Stimulated activated naive CD8-positive, alpha-beta T cell treated with anti-CD3 and anti-CD28 coated beads, Interleukin-15, Interleukin-2, amounts not matched to agents 100 U/mL and 50 U/mL, for 24 hours (primary cell): ENCODE data around the gene TMEM158.

Experiments used
- ATAC-seq: fragments of 150-1000 bp; cut with Tn5 transposase; one replicate; pipeline ENCODE4 v1.10.0; 2021
- DNase-seq: peaks from one replicate; pipeline ENCODE4 v3.0.0; 2021

The TMEM158 gene

DNA sequence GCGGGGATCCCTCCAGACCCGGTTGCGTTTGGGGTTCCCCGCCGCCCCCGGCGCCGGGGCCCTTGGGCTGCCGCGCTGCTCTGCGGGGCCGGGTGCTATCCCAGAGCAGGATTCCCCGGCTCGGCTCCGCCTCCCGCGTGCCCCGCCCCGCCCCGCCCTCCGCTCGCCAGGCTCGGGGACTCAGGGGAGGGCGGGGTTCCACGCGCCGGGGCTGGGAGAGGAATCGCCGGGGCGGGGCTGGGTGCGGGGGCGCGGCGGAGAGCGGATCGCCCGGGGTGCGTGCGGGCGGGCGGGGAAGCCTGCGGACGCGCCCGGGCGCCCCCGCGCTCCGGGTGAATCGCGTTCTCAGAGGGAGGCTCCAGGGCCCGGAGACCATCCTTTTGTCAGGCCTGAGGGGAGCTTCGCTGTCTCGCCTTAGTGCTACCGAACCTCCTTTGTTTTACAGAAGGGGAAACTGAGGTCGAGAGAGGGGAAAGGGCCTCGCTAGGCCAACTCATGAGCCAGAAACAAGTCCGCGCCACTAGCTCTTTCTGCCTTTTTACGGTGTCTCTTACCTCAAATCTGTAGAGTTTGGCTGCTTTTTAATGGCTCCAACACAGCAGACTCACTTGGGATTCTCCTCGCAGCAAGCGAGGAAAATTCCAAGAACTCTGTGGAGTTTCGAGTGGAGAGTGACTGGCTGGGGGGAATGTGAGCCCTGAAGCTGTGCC lies at the start of gene TMEM158:
Gene TMEM158 (minus strand): TSS at position 82 of the 710 bp plus-strand sequence. CDS start 260 bp downstream, outside the sequence.
- ATAC-seq = peak; percentile 87
- peak; percentile 83 for DNase-seq

DNA sequence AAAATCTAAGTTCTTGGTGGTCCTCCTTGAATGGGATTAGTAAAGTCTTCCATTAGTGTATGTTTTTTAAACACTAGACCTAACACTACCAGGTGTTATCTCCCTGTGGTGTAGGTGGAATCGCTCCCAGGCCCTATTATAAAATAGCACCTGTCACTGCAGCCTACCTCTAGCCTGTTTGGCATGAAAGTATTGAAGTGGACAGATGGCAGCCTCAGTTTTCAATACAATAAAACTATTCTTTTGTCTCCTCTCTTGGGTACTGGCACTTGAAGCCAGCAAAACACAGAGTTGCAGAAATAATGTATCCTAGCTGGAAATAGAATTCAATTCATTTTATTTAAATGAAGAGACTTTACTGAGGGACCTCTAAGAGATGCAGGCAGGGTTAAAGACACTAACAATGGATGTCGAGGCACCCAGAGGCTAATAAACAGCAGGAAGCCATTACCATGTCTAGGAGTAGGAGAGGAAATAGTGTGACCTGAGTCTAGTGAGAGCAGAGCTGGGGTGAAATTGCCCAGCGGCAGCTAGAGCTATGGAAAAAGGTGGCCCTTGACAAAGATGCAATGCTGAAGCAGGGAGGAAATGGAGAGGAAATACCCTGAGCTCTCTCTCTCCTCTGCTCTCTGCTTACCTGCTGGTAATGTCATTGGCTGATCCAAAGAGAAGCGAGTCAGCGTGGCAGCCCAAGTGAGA lies 49.1 kb upstream of the TMEM158 start:
- DNase-seq (no peak), ATAC-seq (no peak)

DNA sequence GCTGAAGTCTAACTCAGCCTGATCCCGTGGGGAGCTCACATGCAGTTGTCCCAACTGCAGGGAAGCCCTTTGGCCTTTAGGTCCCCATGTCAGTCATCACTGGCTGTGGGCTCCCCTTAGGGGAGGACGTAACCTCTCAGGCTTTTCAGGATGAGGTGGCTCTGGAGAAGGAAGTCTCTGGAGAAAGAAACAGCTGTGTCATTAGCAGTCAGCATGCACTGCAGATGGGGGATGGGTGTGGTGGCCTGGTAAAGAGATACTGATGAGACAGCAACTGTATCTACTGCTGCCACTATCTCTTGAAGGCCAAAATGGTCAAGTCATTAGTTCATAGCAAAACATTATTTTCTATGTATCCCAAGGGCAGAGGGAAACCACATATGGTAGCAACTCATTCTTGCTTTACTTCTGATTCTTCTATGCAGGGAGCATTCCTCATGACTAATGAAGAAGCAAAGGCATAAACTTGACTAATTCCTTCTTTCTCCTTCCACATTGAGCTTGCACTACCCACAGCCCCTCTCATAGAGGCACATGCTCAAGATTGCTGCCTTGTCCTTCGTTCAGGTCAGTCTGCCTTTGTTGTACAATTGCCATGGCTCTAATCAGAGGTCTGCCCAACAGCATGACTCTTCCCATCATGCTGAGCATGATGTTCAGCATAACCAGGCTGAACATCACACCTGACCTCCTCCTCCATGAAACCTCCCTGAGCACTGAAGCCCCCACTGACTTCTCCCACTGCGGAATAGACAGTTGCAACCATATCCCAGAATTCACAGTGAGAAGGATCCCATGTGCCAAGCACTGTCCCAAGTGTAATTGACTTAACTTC lies 47.8 kb upstream of the TMEM158 start:
- DNase-seq (no peak), ATAC-seq (no peak)

- no peak for DNase-seq
- ATAC-seq = no peak
Observed at GRCh38 chr3:45272828-45273470, 46.9 kb upstream of the TMEM158 start.

DNA sequence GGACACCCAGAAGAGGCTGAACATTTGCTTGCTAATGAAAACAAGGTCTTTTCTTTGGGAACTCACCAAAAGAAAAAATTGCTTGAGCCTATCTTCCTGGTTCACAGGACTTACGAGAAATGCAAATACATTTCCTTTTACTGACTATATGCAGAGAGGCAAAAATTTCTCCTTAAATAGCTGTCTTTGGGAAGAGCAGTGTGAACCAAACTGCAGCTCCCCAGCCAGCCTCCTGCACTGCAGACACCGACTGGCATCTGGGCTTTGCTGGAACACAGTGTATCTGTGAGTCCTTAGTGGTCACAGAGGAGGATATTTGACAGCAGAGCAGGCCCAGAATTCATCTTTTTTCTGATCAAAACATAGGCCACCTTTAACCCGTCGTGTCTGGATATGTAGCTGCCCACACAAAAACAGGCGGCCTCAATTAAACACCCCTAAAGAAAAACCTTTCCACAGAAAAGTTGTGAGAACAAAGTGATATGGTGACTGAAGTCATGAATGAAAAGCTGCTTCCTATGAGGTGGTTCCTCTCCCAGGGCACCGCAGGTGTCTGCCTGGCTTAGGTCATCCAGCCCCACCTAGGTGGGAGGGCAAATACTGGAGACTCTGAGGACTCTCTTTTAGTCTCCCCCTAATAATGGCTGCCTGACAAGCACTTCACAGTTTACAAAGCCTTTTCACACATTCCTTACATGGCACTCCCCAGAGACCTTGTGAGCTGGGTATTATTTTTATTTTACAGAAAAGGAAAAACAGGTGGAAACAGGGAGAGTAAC lies 46.1 kb upstream of the TMEM158 start:
- DNase-seq = no peak
- ATAC-seq = no peak

DNA sequence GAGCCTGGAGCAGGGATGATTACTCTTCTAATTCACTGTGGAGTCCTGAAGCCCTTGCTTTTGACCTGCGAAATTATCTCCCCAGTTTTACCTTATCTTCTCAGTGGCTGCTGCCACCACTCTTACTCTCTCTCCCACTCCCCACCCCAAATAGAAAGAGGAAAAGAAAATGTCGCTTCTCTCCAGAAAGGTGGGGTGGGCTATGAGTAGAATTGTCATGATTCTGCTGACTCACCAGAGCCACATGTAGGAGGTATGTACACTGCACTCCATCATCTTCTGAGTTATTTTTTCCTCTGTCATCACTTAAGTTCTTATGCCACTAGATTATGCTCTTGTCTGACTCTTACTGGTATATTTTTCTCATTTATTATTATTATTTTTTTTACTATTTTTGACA lies 43.9 kb upstream of the TMEM158 start:
- DNase-seq (no peak), ATAC-seq (no peak)

- DNase-seq (no peak), ATAC-seq (no peak)
Observed at GRCh38 chr3:45267097-45267496, 41.0 kb upstream of the TMEM158 start.

- DNase-seq (no peak), ATAC-seq (no peak)
Observed at GRCh38 chr3:45261333-45262110, 35.4 kb upstream of the TMEM158 start.

DNA sequence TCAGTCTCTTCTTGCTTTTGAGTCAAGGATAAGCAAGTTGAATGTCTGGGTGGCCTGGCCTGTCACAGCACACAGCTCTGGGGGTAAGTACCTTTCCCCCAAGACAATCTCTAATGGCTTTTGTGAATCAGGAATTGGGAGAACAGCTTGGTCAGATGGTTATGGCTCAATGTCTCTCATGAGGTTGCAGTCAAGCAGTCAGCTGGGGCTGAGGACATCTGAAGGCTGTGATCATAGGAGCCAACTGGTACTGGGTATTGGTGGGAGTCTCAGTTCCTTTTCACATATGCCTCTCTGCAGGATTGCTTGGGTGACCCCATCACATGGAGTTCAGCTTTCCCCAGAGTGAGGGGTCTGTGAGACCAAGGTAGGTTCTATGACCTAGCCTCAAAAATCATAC lies 33.0 kb upstream of the TMEM158 start:
- ATAC-seq (no peak), DNase-seq (no peak)

GRCh38 chr3:45258317-45258716 lies 32.2 kb upstream of the TMEM158 start:
- ATAC-seq (no peak), DNase-seq (no peak)

GRCh38 chr3:45253316-45253715 lies 27.2 kb upstream of the TMEM158 start:
- ATAC-seq (no peak), DNase-seq (no peak)

DNA sequence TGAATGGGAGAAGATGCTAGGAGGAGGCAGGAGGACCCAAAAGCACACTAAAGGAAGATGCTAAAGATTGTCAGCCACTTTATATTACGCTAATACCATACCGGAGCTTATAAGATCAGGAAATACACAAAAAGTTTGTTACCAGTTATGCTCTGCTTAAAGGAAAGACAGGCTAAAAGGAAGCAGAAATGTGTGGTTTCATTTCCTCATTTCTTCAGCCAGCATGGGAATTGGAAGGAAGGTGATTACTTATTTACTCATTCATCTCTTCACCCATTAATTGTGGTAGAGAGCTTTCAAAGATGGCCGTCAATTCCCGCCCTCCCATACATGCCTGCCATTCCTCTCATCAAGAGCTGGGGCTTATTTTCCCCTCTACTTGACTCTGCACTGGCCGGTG lies 26.7 kb upstream of the TMEM158 start:
- ATAC-seq = no peak
- no peak for DNase-seq

DNA sequence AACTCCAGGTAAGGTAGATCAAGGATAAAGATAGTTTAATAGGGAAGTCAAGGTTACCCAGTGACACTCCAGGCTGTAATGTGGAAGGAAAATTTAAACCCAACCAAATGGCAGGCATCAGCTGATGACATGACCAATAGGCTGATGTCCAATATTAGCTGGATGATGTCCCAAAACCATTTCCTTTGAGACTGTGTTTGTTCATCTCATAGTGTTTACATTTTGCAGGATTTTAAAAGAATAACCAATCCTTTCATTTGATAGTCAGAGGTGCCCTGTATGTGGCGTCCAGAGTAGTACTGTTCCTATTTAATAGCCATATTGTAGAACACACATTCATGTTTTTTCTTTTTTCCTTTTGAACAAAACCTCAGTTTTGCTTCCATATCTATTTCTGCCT lies 23.3 kb upstream of the TMEM158 start:
- DNase-seq = no peak

GRCh38 chr3:45246241-45246640 lies 20.2 kb upstream of the TMEM158 start:
- ATAC-seq (no peak), DNase-seq (no peak)

More for the DNA sequence above, 23.3 kb upstream of the TMEM158 start:
- ATAC-seq = no peak

GRCh38 chr3:45244356-45244755 lies 18.3 kb upstream of the TMEM158 start:
- ATAC-seq (no peak), DNase-seq (no peak)

DNA sequence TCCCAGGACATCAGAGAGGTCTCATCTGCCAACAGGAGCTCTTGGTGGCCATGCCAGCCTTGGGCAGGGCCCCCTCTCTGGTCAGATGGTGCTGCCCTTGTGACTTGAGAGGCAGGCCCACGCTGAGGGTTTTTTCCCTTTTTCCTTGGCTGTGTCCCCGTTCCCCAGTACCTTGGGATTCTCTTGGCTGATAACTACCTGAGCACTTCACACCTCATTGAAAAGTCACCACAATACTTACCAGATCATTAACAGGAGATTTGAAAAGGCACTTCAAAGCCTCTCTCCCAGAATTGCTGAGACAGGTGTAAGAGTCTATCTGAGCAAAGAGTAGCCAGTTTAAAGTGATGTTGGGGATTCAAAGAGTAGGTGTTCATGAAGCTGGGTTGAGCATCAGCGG lies 15.1 kb upstream of the TMEM158 start:
- ATAC-seq (no peak), DNase-seq (no peak)

GRCh38 chr3:45240292-45240691 lies 14.2 kb upstream of the TMEM158 start:
- DNase-seq (no peak), ATAC-seq (no peak)

DNA sequence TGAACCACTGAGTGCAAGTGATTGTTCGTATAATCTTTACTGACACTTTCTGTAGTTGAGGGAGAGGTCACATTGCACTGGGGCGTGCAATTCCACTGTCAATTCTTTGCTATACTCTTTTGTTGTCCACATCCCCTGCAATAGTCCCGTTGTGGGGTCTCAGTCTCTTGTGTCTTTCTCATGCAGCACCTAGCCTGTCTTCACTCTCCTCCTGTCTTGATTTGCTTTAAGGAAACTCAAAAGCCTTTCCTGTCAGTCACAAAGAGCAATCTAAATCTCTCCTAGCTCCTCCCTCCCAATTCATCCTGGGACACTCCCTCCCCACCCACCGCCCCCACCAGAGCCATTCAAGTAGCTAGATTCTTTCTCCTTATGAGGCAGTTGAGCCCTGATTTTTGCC lies 13.2 kb upstream of the TMEM158 start:
- no peak for DNase-seq
- no peak for ATAC-seq

DNA sequence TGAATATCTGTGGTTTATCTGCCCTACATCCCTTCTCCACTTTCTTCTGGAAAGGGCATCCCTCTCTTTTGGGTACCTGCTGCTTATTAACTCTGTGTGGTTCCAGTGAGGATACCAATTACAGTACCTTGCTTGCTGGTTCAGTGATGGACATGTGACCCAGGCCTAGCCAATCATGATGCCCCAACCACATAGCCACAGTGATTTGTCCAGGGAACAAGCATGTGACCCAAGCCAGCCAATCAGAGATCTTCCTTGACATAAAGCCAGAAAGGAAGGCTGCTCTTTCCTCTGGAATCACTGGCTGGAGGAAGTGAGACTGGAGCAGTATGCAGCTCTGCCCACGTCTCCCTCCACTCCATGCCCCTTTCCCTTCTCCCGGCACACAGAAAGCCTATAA lies 10.9 kb upstream of the TMEM158 start:
- DNase-seq = no peak
- no peak for ATAC-seq

- no peak for DNase-seq
- ATAC-seq = no peak
Observed at GRCh38 chr3:45235409-45235808, 9.3 kb upstream of the TMEM158 start.

DNA sequence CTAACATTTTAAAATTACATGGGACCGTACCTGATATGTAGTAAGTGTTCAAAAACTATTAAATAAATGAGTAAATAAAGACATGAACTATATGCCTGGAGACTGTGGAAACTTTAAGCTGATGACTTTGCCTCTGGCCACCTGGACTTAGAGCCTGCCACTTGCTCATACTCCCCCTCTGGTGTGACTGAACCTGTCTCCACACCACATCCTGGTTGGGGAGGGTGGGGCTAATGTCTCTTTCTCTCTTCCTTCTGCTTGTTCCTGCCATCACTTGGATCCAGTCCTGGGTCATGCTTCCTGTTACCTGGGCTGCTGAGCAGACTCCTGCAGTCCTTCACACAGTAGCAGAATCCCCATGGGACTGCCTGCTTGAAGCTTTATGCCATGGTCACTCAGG lies 8.2 kb upstream of the TMEM158 start:
- ATAC-seq = no peak
- DNase-seq = no peak
